IMR-90 (cell line): Measurements from ENCODE around the gene DDAH2. TPM values are rescaled to one million over a fixed set of nuclear protein-coding genes. Genes with fewer than 3 reads are reported as not detected.

Experiments used
- ATAC-seq: fragments of 200-7000 bp; cut with Tn5 transposase; 2 replicates; pipeline ENCODE4 v1.9.1; 2020; ENCODE audit warnings: low read depth, mild to moderate bottlenecking, moderate library complexity
- BruUV-seq: library from RNA; stranded (reverse); fragments of 400-500 nt; replicated peaks from 2 replicates; lab custom pipeline; 2021; lab: Mats Ljungman, UMichigan
- CTCF ChIA-PET: fragments of 300-600 bp; formaldehyde crosslinking; extraction: SDS; loops from one replicate; lab custom pipeline; 2021; ENCODE audit warnings: antibody characterized with exemption; lab: Yijun Ruan, JAX
- POLR2A ChIA-PET: fragments of 300-600 bp; sonication (Branson Sonifier 250); formaldehyde crosslinking; loops from one replicate; lab custom pipeline; 2022; ENCODE audit warnings: antibody characterized with exemption; ENCODE audit not compliant: unreplicated experiment; lab: Charles Lee
- DNase-seq: peaks from one replicate; pipeline ENCODE4 v3.0.0; 2013
- H2AFZ ChIP-seq: replicated peaks from 2 replicates; pipeline ENCODE3; 2013; ENCODE audit warnings: low read length, mild to moderate bottlenecking; ENCODE audit not compliant: poor library complexity
- H2AK5ac ChIP-seq: 2 replicates; pipeline ENCODE4 v1.6.1; 2013; ENCODE audit warnings: low read depth, low read length, inconsistent platforms
- H2AK9ac ChIP-seq: replicated peaks from 2 replicates; pipeline ENCODE3; 2013; ENCODE audit warnings: mild to moderate bottlenecking, low read depth, low read length, moderate library complexity; ENCODE audit not compliant: poor library complexity
- H2BK120ac ChIP-seq: 2 replicates; pipeline ENCODE4 v1.6.1; 2013; ENCODE audit warnings: low read depth, low read length, inconsistent platforms
- H2BK15ac ChIP-seq: 3 replicates; pipeline ENCODE4 v1.6.1; 2013; ENCODE audit warnings: low read depth, low read length, inconsistent platforms
- H2BK20ac ChIP-seq: 2 replicates; pipeline ENCODE4 v1.6.1; 2013; ENCODE audit warnings: low read depth, mild to moderate bottlenecking, inconsistent platforms, low read length, moderate library complexity
- H2BK5ac ChIP-seq: 2 replicates; pipeline ENCODE4 v1.6.1; 2013; ENCODE audit warnings: mild to moderate bottlenecking, low read depth, low read length, inconsistent platforms; ENCODE audit not compliant: poor library complexity, severe bottlenecking
- H3K14ac ChIP-seq: replicated peaks from 2 replicates; pipeline ENCODE4 v1.6.1; 2013; ENCODE audit warnings: low read depth, low read length, inconsistent platforms
- H3K18ac ChIP-seq: 2 replicates; pipeline ENCODE4 v1.6.1; 2013; ENCODE audit warnings: low read depth, low read length, control low read depth
- H3K23ac ChIP-seq: 2 replicates; pipeline ENCODE4 v1.6.1; 2013; ENCODE audit warnings: low read depth, low read length, inconsistent platforms
- H3K27ac ChIP-seq: 2 replicates; pipeline ENCODE4 v1.5.1; 2013; ENCODE audit warnings: mild to moderate bottlenecking, control low read depth, low read length; ENCODE audit not compliant: insufficient read depth
- H3K27me3 ChIP-seq: 2 replicates; pipeline ENCODE4 v1.6.1; 2013; ENCODE audit warnings: low read length; ENCODE audit not compliant: control insufficient read depth, insufficient read depth
- H3K36me3 ChIP-seq: 2 replicates; pipeline ENCODE4 v1.6.1; 2013; ENCODE audit warnings: low read length, mixed read lengths; ENCODE audit not compliant: control insufficient read depth, insufficient read depth
- H3K4ac ChIP-seq: 2 replicates; pipeline ENCODE4 v1.6.1; 2013; ENCODE audit warnings: low read depth, low read length, inconsistent platforms
- H3K4me1 ChIP-seq: 2 replicates; pipeline ENCODE4 v1.6.1; 2013; ENCODE audit warnings: low read length, mixed read lengths; ENCODE audit not compliant: control insufficient read depth, insufficient read depth
- H3K4me2 ChIP-seq: 2 replicates; pipeline ENCODE4 v1.6.1; 2013; ENCODE audit warnings: low read depth, mild to moderate bottlenecking, control low read depth, low read length, moderate library complexity
- H3K4me3 ChIP-seq: 2 replicates; pipeline ENCODE4 v1.5.1; 2013; ENCODE audit warnings: low read depth, mild to moderate bottlenecking, control low read depth, low read length, moderate library complexity; ENCODE audit not compliant: insufficient read depth
- H3K56ac ChIP-seq: 2 replicates; pipeline ENCODE4 v1.6.1; 2013; ENCODE audit warnings: low read length, inconsistent platforms; ENCODE audit not compliant: insufficient read depth; ENCODE audit errors: extremely low read depth
- H3K79me1 ChIP-seq, 2 experiments: 2 replicates each; pipeline ENCODE4 v1.6.1; 2013; ENCODE audit warnings: low read length in 2 of 2, inconsistent platforms in 1 of 2, low read depth in 1 of 2
- H3K9ac ChIP-seq: 2 replicates; pipeline ENCODE4 v1.6.1; 2013; ENCODE audit warnings: low read depth, low read length, control low read depth
- H3K9me1 ChIP-seq: 2 replicates; pipeline ENCODE4 v1.6.1; 2013; ENCODE audit warnings: low read length, inconsistent platforms; ENCODE audit not compliant: insufficient read depth
- H3K9me3 ChIP-seq: 2 replicates; pipeline ENCODE4 v1.6.1; 2013; ENCODE audit warnings: low read length; ENCODE audit not compliant: control insufficient read depth, insufficient read depth
- H4K20me1 ChIP-seq: 2 replicates; pipeline ENCODE4 v1.6.1; 2013; ENCODE audit warnings: low read length, inconsistent platforms; ENCODE audit not compliant: insufficient read depth
- H4K5ac ChIP-seq: 2 replicates; pipeline ENCODE4 v1.6.1; 2013; ENCODE audit warnings: mild to moderate bottlenecking, low read depth, low read length, control low read depth
- H4K8ac ChIP-seq, 2 experiments: 2 replicates each; pipeline ENCODE4 v1.6.1; 2013; ENCODE audit warnings: low read depth in 2 of 2, low read length in 2 of 2, control low read depth in 1 of 2, inconsistent platforms in 1 of 2
- H4K91ac ChIP-seq: 2 replicates; pipeline ENCODE4 v1.6.1; 2013; ENCODE audit warnings: low read depth, low read length, inconsistent platforms; ENCODE audit not compliant: insufficient read depth
- SMC3 ChIP-seq: fragments of 150-350 bp; IDR thresholded peaks from 2 replicates; pipeline ENCODE4 v1.6.1; 2016; ENCODE audit warnings: low read depth, mild to moderate bottlenecking, antibody characterized with exemption, low read length, moderate library complexity
- WGBS, 2 experiments: methylation state at CpG; one replicate each; pipeline versions ENCODE4 v1.1.5 to v1.1.7; 2013; ENCODE audit warnings: missing lambda C conversion rate in 2 of 2; ENCODE audit not compliant: insufficient read length in 1 of 2; ENCODE audit errors: extremely low coverage in 2 of 2; 5-methylcytosine and 5-hydroxymethylcytosine counted together
- dilution Hi-C: fragments of 300-500 bp; cut with HindIII; formaldehyde crosslinking; loops from one replicate; pipeline ENCODE4 v1.14.3; 2018; ENCODE audit warnings: low sequenced_read_pairs; ENCODE audit not compliant: unreplicated experiment
- in situ Hi-C: fragments of 300-500 bp; cut with MboI; formaldehyde crosslinking; loops from 3 replicates; pipeline ENCODE4 v1.14.3; 2019; ENCODE audit warnings: low sequenced_read_pairs, inconsistent platforms, mixed read lengths
- intact Hi-C: fragments of 100-400 bp; cut with micrococcal nuclease; formaldehyde crosslinking; loops from 2 replicates; pipeline ENCODE4 v1.10.0; 2022
- polyA plus RNA-seq, 3 experiments: library from polyadenylated mRNA; depleted of rRNA; stranded (reverse); fragments of >200 nt; gene quantifications; 2 replicates each; pipeline ENCODE4 v1.2.3, GENCODE V29; 2012; ENCODE audit warnings: low replicate concordance in 1 of 3
- total RNA-seq: library from RNA; depleted of rRNA; stranded (reverse); fragments of >200 nt; gene quantifications from 2 replicates; pipeline ENCODE4 v1.2.3, GENCODE V29; 2012

DDAH2 gene
- total and polyA plus RNA-seq, 2 of the 4 experiments (the other 2 are of a cell fraction), result 40.7 to 57.9 TPM

DNA sequence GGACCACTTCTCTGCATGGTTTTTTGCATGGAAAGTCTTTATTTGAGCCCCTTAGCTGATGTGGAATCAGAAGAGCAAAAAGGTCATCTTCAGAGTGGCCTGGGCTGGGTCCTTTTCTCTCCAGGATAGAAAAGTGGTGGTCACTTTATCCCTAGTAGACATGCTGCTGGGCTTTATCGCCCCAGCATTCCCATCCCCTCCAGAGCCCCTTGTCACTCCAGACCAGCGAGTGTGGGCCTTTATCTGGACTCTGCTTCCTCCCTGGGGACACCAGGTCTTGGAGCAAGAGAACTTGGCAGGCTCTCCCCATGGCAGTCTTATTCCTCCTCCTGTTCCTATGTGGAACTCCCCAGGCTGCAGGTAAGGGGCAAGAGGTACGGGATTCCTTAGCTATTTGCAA is 22.5 kb downstream of the DDAH2 start, which contains the start of gene LY6G6F:
LY6G6F (plus strand) TSS at position 268 of the 400 bp plus-strand sequence; CDS start at position 309, 41 bp downstream.
- no peak within 1 kb of the TSS for H2AK5ac ChIP-seq
- no peak within 1 kb of the TSS for H2BK20ac ChIP-seq
- no peaks in the 10 kb centered on the region for H3K9me3 ChIP-seq
- ChIA-PET POLR2A (interaction anchor here (0.6 kb wide), 1 partner anchor 121 kb away, joined by 3 read pairs; the partner anchor contains the start of gene HSPA1B), CTCF (no interaction called here)
- no peak within 1 kb of the TSS for H2BK120ac ChIP-seq
- H3K79me1 ChIP-seq, result peaks cover 7 to 13% of the 10 kb centered on the region in 2 experiments
- no peak within 1 kb of the TSS for H4K8ac ChIP-seq
- no TSS peak for BruUV-seq
- no peak within 1 kb of the TSS for H4K5ac ChIP-seq
- no peak within 1 kb of the TSS for H3K18ac ChIP-seq
- WGBS, 2 experiments, result 100% methylated on average over 1 of the region's 3 CpGs; no CpG with 5 or more reads in 1 of the 2 experiments
- peak within 1 kb of the TSS; percentile 61 for H2AFZ ChIP-seq
- H3K36me3 ChIP-seq, result no peaks in the 10 kb centered on the region
- intact Hi-C loops (no loop called here), in situ Hi-C loops (no loop called here), dilution Hi-C loops (no loop called here)
- H3K14ac ChIP-seq, result no peak within 1 kb of the TSS
- no peak within 1 kb of the TSS for H2BK15ac ChIP-seq
- H3K4ac ChIP-seq, result no peak within 1 kb of the TSS
- H3K4me3 ChIP-seq, result no peak within 1 kb of the TSS
- no peak within 1 kb of the TSS for H4K91ac ChIP-seq
- peaks cover 5% of the 10 kb centered on the region for H3K4me1 ChIP-seq
- H2BK5ac ChIP-seq, result no peak within 1 kb of the TSS
- no peak within 1 kb of the TSS for H3K56ac ChIP-seq
- no peak within 1 kb of the TSS for H2AK9ac ChIP-seq
- 0 out of 2 replicates have a peak, but pooled peaks cover 6% of the 10 kb centered on the region for H4K20me1 ChIP-seq
- no peak within 1 kb of the TSS for H3K4me2 ChIP-seq
- no peak within 1 kb of the TSS for H3K23ac ChIP-seq
- no peak within 1 kb of the TSS for H3K27ac ChIP-seq
- DNase-seq (no peak), ATAC-seq (no peak)
- peaks cover 3% of the 10 kb centered on the region; the same call in 1 of the 2 replicates for H3K9me1 ChIP-seq
- no peak for TF ChIP-seq SMC3
- H3K27me3 ChIP-seq, result peaks cover 12% of the 10 kb centered on the region; the same call in 1 of the 2 replicates
- no peak within 1 kb of the TSS for H3K9ac ChIP-seq
